Urinary bladder (tissue), 4 donors: ENCODE results near the gene CCR4. TPM values are rescaled to one million over a fixed set of nuclear protein-coding genes. Genes with fewer than 3 reads are reported as not detected.
"Not testable (repeated sequence)": the region's sequence is repeated elsewhere in the genome, so short reads cannot be mapped to it uniquely, and the experiment has no call there.

Experiments
- DNase-seq: peaks from one replicate; pipeline ENCODE4 v3.0.0-alpha.2; 2015; ENCODE audit errors: extremely low spot score
- H3K27ac ChIP-seq: one replicate; pipeline ENCODE4 v1.5.1; 2013; ENCODE audit warnings: low read depth, mild to moderate bottlenecking, moderate library complexity
- H3K36me3 ChIP-seq: one replicate; pipeline ENCODE4 v1.6.1; 2013; ENCODE audit warnings: mild to moderate bottlenecking, moderate library complexity; ENCODE audit not compliant: insufficient read depth
- H3K4me1 ChIP-seq: one replicate; pipeline ENCODE4 v1.6.1; 2013; ENCODE audit warnings: mild to moderate bottlenecking, moderate library complexity; ENCODE audit not compliant: insufficient read depth
- H3K4me3 ChIP-seq: one replicate; pipeline ENCODE4 v1.5.1; 2013; ENCODE audit warnings: low read depth, low read length
- WGBS: extraction: QIAGEN DNeasy Blood & Tissue Kit; methylation state at CpG from one replicate; pipeline ENCODE4 v1.1.7; 2013; 5-methylcytosine and 5-hydroxymethylcytosine counted together
- polyA plus RNA-seq: library from polyadenylated mRNA; stranded (reverse); fragments of 200-250 nt; gene quantifications from one replicate; pipeline ENCODE4 v1.2.3, GENCODE V29; 2013
- total RNA-seq: library from RNA; depleted of rRNA; stranded (reverse); fragments of >200 nt; gene quantifications from one replicate; pipeline ENCODE4 v1.2.3, GENCODE V29; 2014
- donor health status: healthy with polysubstance abuse.
- donor health status: healthy.

CCR4 gene
- total RNA-seq, result 0.53 TPM
- polyA plus RNA-seq, result 0.13 TPM

DNA sequence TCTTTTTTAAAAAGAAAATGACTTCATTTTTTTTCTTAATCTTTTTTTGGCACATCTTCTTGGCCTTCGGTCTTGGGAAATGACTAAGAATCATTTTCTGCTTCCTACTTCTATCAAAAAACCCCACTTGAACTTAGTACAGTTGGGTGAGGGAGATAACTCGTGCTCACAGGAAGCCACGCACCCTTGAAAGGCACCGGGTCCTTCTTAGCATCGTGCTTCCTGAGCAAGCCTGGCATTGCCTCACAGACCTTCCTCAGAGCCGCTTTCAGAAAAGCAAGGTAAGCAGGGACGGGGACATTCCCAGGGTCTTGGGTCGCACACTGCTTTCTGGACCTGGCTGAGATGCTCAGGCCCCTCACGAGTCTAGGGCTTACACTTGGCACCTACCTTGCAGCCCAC is at the start of gene CCR4:
Gene CCR4, plus strand, starts transcription at position 235 of the 402 bp plus-strand sequence. CDS start 1,779 bp downstream, outside the sequence.
- H3K27ac ChIP-seq, result no peak within 1 kb of the TSS
- DNase-seq, result no peak
- 60% methylated on average over 9 of the region's 9 CpGs for WGBS
- no peak within 1 kb of the TSS for H3K4me3 ChIP-seq
- H3K4me1 ChIP-seq, result no peaks in the 10 kb centered on the region
- H3K36me3 ChIP-seq, result no peaks in the 10 kb centered on the region

- DNase-seq, H3K27ac ChIP-seq, H3K36me3 ChIP-seq, H3K4me3 ChIP-seq, H3K4me1 ChIP-seq: not testable (repeated sequence)
- 36% methylated on average over 31 of the region's 31 CpGs for WGBS
These were observed 48.5 kb upstream of the CCR4 start for GRCh38 chr3:32902887-32903371.

- 95% methylated on average over 10 of the region's 10 CpGs for WGBS
These were observed 47.5 kb upstream of the CCR4 start for GRCh38 chr3:32903953-32904352.

GRCh38 chr3:32909999-32910398 is 41.4 kb upstream of the CCR4 start:
- Histone ChIP-seq H3K4me3 (no peak overlapping the region), H3K27ac (no peak overlapping the region), H3K36me3 (no peaks in the 10 kb centered on the region), H3K4me1 (no peaks in the 10 kb centered on the region)
- no peak for DNase-seq
- WGBS, result 91% methylated on average over 3 of the region's 3 CpGs

More at GRCh38 chr3:32903953-32904352, 47.5 kb upstream of the CCR4 start:
- no peak overlapping the region for H3K4me3 ChIP-seq
- DNase-seq, result no peak
- no peak overlapping the region for H3K27ac ChIP-seq
- no peaks in the 10 kb centered on the region for H3K4me1 ChIP-seq
- no peaks in the 10 kb centered on the region for H3K36me3 ChIP-seq

DNA sequence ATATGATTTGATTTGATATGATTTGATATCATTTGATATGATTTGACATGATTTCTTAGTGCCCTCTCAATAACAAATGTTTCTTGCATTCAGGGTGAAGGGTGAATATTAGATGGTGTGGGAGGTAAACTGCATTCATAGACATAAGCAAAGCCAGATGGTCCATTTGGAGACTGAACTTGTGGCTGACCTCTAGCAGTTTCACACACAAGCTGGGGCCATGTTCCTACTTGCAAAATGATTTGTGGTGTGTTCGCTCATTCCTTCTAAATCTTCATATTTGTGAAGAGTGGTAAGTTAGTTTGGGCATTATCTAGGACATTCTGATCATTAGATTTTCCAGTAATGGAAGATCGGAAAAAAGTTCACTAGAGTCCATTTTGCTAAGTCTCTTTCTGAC is 40.5 kb upstream of the CCR4 start:
- no peak for DNase-seq
- no peak overlapping the region for H3K4me3 ChIP-seq
- H3K4me1 ChIP-seq, result no peaks in the 10 kb centered on the region
- H3K36me3 ChIP-seq, result no peaks in the 10 kb centered on the region
- 92% methylated on average over 2 of the region's 2 CpGs for WGBS
- H3K27ac ChIP-seq, result no peak overlapping the region

DNA sequence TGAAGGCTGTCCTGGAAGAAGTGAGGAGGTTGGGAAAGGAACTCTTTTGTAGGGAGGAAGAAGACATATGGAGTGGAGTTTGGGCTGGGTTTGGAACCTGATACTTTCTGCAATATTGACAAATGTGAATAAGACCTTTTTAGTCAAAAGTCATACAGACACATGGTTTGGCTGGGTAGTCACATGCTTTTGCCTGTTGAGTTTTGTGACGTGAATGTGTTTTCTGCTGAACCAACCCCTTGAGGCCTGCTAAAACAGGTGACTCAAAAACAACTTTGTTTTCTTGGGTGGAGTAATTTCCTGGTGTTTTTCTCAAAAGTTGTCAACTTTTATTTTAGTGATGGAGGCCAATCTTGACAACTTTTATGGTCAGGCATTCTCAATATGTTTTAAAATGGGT is 39.4 kb upstream of the CCR4 start:
- DNase-seq, result no peak
- 93% methylated on average over 1 of the region's 1 CpG for WGBS
- H3K4me3 ChIP-seq, result no peak overlapping the region
- H3K27ac ChIP-seq, result no peak overlapping the region
- no peaks in the 10 kb centered on the region for H3K36me3 ChIP-seq
- H3K4me1 ChIP-seq, result no peaks in the 10 kb centered on the region

DNA sequence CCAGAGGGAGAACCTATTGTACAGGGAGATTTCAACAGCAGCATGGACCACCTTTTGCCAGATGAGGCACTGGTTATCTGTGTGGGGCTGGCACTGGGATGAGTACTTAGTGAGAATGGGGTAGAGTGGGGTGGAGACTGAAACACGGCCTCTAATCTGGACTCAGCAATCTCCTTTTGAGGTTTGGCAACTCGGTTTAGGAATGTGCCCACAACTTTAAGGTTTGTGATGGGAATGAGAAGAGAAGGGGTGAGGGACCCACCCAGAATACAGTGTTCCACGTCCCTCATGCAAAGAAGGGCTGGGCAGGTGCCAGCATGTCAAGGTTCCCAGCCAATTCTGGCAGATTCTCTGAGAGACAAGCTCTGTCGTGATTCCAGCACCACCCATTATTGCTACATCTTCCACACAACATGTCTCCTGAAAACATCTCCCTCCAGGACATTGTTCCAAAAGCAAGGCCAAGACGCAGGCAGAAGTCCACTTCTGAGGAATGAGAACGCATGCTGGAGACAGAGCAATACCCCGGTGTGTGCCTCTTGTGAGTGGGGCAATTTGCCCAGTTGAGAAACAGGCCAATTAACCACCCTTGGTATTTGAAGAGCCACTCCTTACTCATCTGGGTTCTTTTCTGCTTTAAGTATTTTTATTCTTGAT is 37.5 kb upstream of the CCR4 start:
- H3K4me3 ChIP-seq, result no peak overlapping the region
- 31% methylated on average over 7 of the region's 7 CpGs for WGBS
- no peaks in the 10 kb centered on the region for H3K4me1 ChIP-seq
- no peak overlapping the region for H3K27ac ChIP-seq
- no peak for DNase-seq
- no peaks in the 10 kb centered on the region for H3K36me3 ChIP-seq

- Histone ChIP-seq H3K4me1 (no peaks in the 10 kb centered on the region), H3K4me3 (no peak overlapping the region), H3K36me3 (no peaks in the 10 kb centered on the region), H3K27ac (no peak overlapping the region)
- WGBS, result 89% methylated on average over 2 of the region's 2 CpGs
- DNase-seq, result no peak
These were observed 31.5 kb upstream of the CCR4 start for GRCh38 chr3:32919920-32920319.

GRCh38 chr3:32922078-32922477 is 29.4 kb upstream of the CCR4 start:
- 90% methylated on average over 7 of the region's 7 CpGs for WGBS
- Histone ChIP-seq H3K27ac (no peak overlapping the region), H3K36me3 (no peaks in the 10 kb centered on the region), H3K4me1 (no peaks in the 10 kb centered on the region), H3K4me3 (no peak overlapping the region)
- no peak for DNase-seq

- WGBS, result 95% methylated on average over 3 of the region's 3 CpGs
- no peaks in the 10 kb centered on the region for H3K36me3 ChIP-seq
- no peaks in the 10 kb centered on the region for H3K4me1 ChIP-seq
- H3K27ac ChIP-seq, result no peak overlapping the region
- H3K4me3 ChIP-seq, result no peak overlapping the region
- no peak for DNase-seq
These were observed 21.3 kb upstream of the CCR4 start for GRCh38 chr3:32930161-32930560.

DNA sequence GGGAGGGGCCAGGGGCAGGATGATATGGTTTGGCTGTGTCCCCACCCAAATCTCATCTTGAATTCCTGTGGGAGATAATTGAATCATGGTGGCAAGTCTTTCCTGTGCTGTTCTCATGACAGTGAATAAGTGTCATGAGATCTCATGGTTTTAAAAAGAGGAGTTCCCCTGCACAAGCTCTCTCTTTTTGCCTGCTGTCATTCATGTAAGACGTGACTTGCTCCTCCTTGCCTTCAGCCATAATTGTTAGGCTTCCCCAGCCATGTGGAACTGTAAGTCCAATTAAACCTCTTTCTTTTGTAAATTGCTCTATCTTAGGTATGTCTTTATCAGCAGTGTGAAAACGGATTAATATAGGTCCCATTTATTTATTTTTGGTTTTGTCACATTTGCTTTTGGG is 20.2 kb upstream of the CCR4 start:
- DNase-seq, H3K4me1 ChIP-seq, H3K36me3 ChIP-seq, H3K27ac ChIP-seq, H3K4me3 ChIP-seq: not testable (repeated sequence)
- 78% methylated on average over 2 of the region's 2 CpGs for WGBS

DNA sequence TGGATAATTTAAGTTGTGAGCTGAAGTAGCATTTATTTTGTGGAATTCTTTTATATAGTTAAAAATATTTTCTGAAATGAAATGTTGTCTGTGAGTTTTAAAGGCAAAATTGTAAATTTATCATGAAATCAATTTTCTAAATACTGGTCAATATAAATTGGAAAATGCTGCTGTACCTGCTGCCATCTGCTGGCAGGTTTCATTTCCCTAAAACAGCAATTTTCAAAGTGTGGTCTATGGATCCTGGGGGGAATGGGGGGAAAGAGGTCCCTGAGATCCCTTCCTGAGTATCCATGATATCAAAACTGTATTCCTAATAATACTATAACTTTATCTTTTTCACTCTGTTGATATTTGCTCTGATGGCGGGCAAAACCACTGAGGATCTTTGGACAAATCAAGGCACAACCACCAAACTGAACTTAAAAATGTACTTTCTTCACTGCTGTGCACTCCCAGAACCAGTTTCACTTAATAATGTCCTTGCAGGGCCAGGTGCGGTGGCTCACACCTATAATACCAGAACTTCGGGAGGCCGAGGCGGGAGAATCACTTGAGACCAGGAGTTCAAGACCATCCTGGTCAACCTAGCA is 17.2 kb upstream of the CCR4 start:
- DNase-seq, result no peak
- WGBS, result 79% methylated on average over 5 of the region's 5 CpGs

GRCh38 chr3:32937331-32937730 is 14.1 kb upstream of the CCR4 start:
- Histone ChIP-seq H3K4me3 (no peak overlapping the region), H3K36me3 (no peaks in the 10 kb centered on the region), H3K27ac (no peak overlapping the region), H3K4me1 (no peaks in the 10 kb centered on the region)
- DNase-seq, result no peak
- 38% methylated on average over 2 of the region's 2 CpGs for WGBS

More for the DNA sequence above, 17.2 kb upstream of the CCR4 start:
- Histone ChIP-seq H3K36me3 (no peaks in the 10 kb centered on the region), H3K4me3 (no peak overlapping the region), H3K27ac (no peak overlapping the region), H3K4me1 (no peaks in the 10 kb centered on the region)

GRCh38 chr3:32939531-32940284 is 11.7 kb upstream of the CCR4 start:
- 93% methylated on average over 40 of the region's 40 CpGs for WGBS
- DNase-seq, H3K4me1 ChIP-seq, H3K4me3 ChIP-seq, H3K27ac ChIP-seq, H3K36me3 ChIP-seq: not testable (repeated sequence)
